Gastrocnemius medialis (tissue), 4 donors: ENCODE results near the gene ATOX1.

Source experiments
- CTCF ChIP-seq, 5 experiments: fragments of 450-650 bp in 3 of 5; fragments of 200-600 bp in 2 of 5; sonication (generic) in 2 of 5; IDR thresholded peaks in 4 of 5; conservative IDR thresholded peaks in 1 of 5; 1 replicate in 4 of 5; 2 replicates in 1 of 5; pipeline ENCODE4 v1.5.1; 2016 to 2019; ENCODE audit warnings: antibody characterized with exemption in 5 of 5, mild to moderate bottlenecking in 3 of 5, moderate library complexity in 3 of 5
- POLR2A ChIP-seq, 2 donors: fragments of 450-650 bp; IDR thresholded peaks; one replicate each; pipeline ENCODE4 v1.6.1; 2017; ENCODE audit warnings: antibody characterized with exemption in 2 of 2, mild to moderate bottlenecking in 2 of 2, moderate library complexity in 2 of 2

GRCh38 chr5:151757233-151758140, 944 bp downstream of the ATOX1 start:
- TF ChIP-seq CTCF (IDR thresholded peaks at IDR 0.05 in 4 of 5, conservative IDR thresholded peaks at IDR 0.05 in 1 of 5) (no peak), POLR2A (IDR thresholded peaks at IDR 0.05) (no peak)
